ENCODE results near the gene ELMO2. TPM values are rescaled to one million over a fixed set of nuclear protein-coding genes. Genes with fewer than 3 reads are reported as not detected.

Gene ELMO2
- total RNA-seq, 4 donors from 2014 or later: 13.5 to 30.0 (median 22.1) TPM

DNA sequence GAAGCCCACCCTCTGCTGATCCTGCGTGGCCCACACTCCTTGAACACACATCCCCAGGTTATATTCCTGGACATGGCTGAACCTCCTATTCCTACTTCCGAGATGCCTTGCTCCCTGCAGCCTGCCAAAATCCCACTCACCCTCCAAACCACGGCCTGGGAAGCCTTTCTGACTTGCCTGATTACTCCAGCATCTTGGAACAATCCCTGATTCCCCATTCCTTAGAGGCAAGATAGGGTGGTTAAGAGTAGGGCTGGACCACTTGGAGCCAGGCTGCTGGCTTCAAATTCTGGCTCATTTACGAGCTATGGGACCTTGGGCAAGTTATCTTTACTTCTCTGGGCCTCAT lies 52.2 kb downstream of the ELMO2 start:
- intact Hi-C loops (cut with DNase I; ENCODE audit: low total_unique reads) (no loop called here), in situ Hi-C loops (cut with MboI; ENCODE audit: low pct_ligation_motif_present in 1 of 4, low pct_unique_long_range_greater_than_20kb in 1 of 4, low sequenced_read_pairs in 3 of 4) (no loop called here)
- Histone ChIP-seq H3K36me3 (peaks cover 0 to 4% (median 0%) of the 10 kb centered on the region in 4 donors), H3K4me1 (peaks cover 0 to 20% (median 9%) of the 10 kb centered on the region in 4 donors), H3K4me3 (no peak overlapping the region), H3K9me3 (no peaks in the 10 kb centered on the region), H3K27me3 (no peaks in the 10 kb centered on the region), H3K27ac (no peak overlapping the region)
- TF ChIP-seq EP300 (IDR thresholded peaks at IDR 0.05; ENCODE audit: low read depth): no peak
- TF ChIP-seq CTCF (IDR thresholded peaks at IDR 0.05): no peak
- TF ChIP-seq POLR2AphosphoS5 (IDR thresholded peaks at IDR 0.05): no peak
- TF ChIP-seq POLR2A (IDR thresholded peaks at IDR 0.05): no peak
- DNase-seq: no peak
- WGBS, 2 donors (ENCODE audit: low coverage in 1 of 2): 88% methylated on average over 4 of the region's 4 CpGs; no CpG with 5 or more reads in 1 of the 2 donors

GRCh38 chr20:46353500-46354206 lies 52.8 kb downstream of the ELMO2 start:
- intact Hi-C loops (cut with DNase I; ENCODE audit: low total_unique reads) (no loop called here), in situ Hi-C loops (cut with MboI; ENCODE audit: low pct_ligation_motif_present in 1 of 4, low pct_unique_long_range_greater_than_20kb in 1 of 4, low sequenced_read_pairs in 3 of 4) (no loop called here)
- TF ChIP-seq EP300 (IDR thresholded peaks at IDR 0.05; ENCODE audit: low read depth): no peak
- H3K27me3 ChIP-seq: no peaks in the 10 kb centered on the region
- no peak overlapping the region for H3K27ac ChIP-seq
- H3K36me3 ChIP-seq: peaks cover 0 to 4% (median 0%) of the 10 kb centered on the region in 4 donors
- no peak for DNase-seq
- no peak overlapping the region for H3K4me3 ChIP-seq
- peaks cover 0 to 23% (median 11%) of the 10 kb centered on the region in 4 donors for H3K4me1 ChIP-seq
- WGBS, 2 donors (ENCODE audit: low coverage in 1 of 2): 69 to 76% methylated on average over 11 to 14 of the region's 14 CpGs
- no peaks in the 10 kb centered on the region for H3K9me3 ChIP-seq

GRCh38 chr20:46352370-46352938 lies 54.0 kb downstream of the ELMO2 start:
- Histone ChIP-seq H3K4me1 (peaks cover 0 to 26% (median 11%) of the 10 kb centered on the region in 4 donors), H3K9me3 (no peaks in the 10 kb centered on the region), H3K27me3 (no peaks in the 10 kb centered on the region), H3K27ac (no peak overlapping the region), H3K4me3 (no peak overlapping the region), H3K36me3 (peaks cover 0 to 4% (median 0%) of the 10 kb centered on the region in 4 donors)
- 87 to 90% methylated on average over 18 of the region's 18 CpGs for WGBS, 2 donors (ENCODE audit: low coverage in 1 of 2)
- TF ChIP-seq EP300 (IDR thresholded peaks at IDR 0.05; ENCODE audit: low read depth) (no peak), POLR2AphosphoS5 (IDR thresholded peaks at IDR 0.05) (no peak), CTCF (IDR thresholded peaks at IDR 0.05) (no peak), POLR2A (IDR thresholded peaks at IDR 0.05) (no peak)
- in situ Hi-C loops (cut with MboI; ENCODE audit: low pct_ligation_motif_present in 1 of 4, low pct_unique_long_range_greater_than_20kb in 1 of 4, low sequenced_read_pairs in 3 of 4) (no loop called here), intact Hi-C loops (cut with DNase I; ENCODE audit: low total_unique reads) (no loop called here)
- DNase-seq: no peak

DNA sequence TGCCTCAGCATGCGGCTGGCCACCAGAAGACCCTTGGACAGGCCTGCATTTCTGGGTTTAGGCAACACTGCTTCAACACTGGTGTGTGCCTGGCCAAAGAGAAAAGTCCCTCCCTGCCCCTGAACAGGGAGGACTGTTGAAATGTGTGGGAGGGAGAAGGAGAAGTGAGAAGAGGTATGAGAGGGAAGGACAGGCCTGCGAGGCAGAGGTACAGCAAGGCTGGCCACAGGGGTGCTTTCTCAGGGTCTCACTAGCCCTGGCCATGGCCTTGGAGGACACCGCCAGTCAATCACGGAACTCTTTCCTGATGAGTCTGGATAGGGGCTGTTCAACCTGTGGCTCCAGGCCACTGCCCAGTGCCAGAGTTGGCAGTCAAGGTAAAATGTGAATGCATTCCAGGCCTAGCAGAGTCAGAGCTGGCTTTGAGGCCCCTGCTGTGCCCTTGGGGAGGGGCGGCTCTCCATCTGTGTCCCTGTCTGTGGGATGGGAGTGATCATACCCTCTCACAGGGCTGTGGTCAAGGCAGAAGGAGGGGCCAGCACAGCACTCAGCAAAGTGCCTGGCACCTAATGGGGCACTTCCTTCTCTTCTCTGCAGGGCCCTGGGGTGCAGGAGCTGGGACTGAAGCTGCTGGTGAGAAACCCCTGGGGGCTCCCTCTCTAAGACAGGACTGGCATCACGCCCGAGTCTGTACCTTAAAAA lies 54.9 kb downstream of the ELMO2 start:
- in situ Hi-C loops (cut with MboI; ENCODE audit: low pct_ligation_motif_present in 1 of 4, low pct_unique_long_range_greater_than_20kb in 1 of 4, low sequenced_read_pairs in 3 of 4): no loop called here
- no peak for DNase-seq
- H3K36me3 ChIP-seq: peaks cover 0 to 4% (median 0%) of the 10 kb centered on the region in 4 donors
- 87% methylated on average over 6 of the region's 7 CpGs; no CpG with 5 or more reads in 1 of the 2 donors for WGBS, 2 donors (ENCODE audit: low coverage in 1 of 2)
- no peak overlapping the region for H3K4me3 ChIP-seq
- H3K27ac ChIP-seq: no peak overlapping the region
- H3K27me3 ChIP-seq: no peaks in the 10 kb centered on the region
- H3K9me3 ChIP-seq: no peaks in the 10 kb centered on the region
- peaks cover 0 to 17% (median 3%) of the 10 kb centered on the region in 4 donors for H3K4me1 ChIP-seq
- intact Hi-C loops (cut with DNase I; ENCODE audit: low total_unique reads): no loop called here
- TF ChIP-seq EP300 (IDR thresholded peaks at IDR 0.05; ENCODE audit: low read depth) (no peak), POLR2AphosphoS5 (IDR thresholded peaks at IDR 0.05) (no peak), CTCF (IDR thresholded peaks at IDR 0.05) (no peak), POLR2A (IDR thresholded peaks at IDR 0.05) (no peak)

Measured in transverse colon (tissue), 4 donors.